KMS-11 (cell line): ENCODE data around the gene WFIKKN1.

ENCODE experiments used
- H2AFZ ChIP-seq: fragments of 200-600 bp; sonication (generic); 2 replicates; pipeline ENCODE4 v1.6.1; 2016; ENCODE audit warnings: antibody characterized with exemption, mixed run types, low read depth
- H3K27ac ChIP-seq: fragments of 200-600 bp; sonication (generic); 2 replicates; pipeline ENCODE4 v1.6.1; 2016; ENCODE audit warnings: mild to moderate bottlenecking, mixed run types
- H3K27me3 ChIP-seq: fragments of 200-600 bp; sonication (generic); 2 replicates; pipeline ENCODE4 v1.6.1; 2017; ENCODE audit warnings: mild to moderate bottlenecking, low read depth, mixed run types, moderate library complexity; ENCODE audit not compliant: insufficient read depth
- H3K36me3 ChIP-seq: fragments of 200-600 bp; sonication (generic); 2 replicates; pipeline ENCODE4 v1.6.1; 2017; ENCODE audit warnings: mild to moderate bottlenecking, mixed run types; ENCODE audit not compliant: insufficient read depth
- H3K4me1 ChIP-seq: fragments of 200-600 bp; sonication (generic); 2 replicates; pipeline ENCODE4 v1.6.1; 2016; ENCODE audit warnings: mild to moderate bottlenecking, low read depth, mixed run types; ENCODE audit not compliant: poor library complexity, severe bottlenecking
- H3K4me2 ChIP-seq: fragments of 200-600 bp; sonication (generic); 2 replicates; pipeline ENCODE4 v1.7.0; 2016; ENCODE audit warnings: mild to moderate bottlenecking, mixed run types
- H3K4me3 ChIP-seq: fragments of 200-600 bp; sonication (generic); IDR thresholded peaks from 2 replicates; pipeline ENCODE4 v1.6.1; 2017; ENCODE audit warnings: low read depth, low read length, mixed read lengths; ENCODE audit not compliant: insufficient read depth
- H3K79me2 ChIP-seq: fragments of 200-600 bp; sonication (generic); 2 replicates; pipeline ENCODE4 v1.6.1; 2016; ENCODE audit warnings: low read depth, mixed run types; ENCODE audit not compliant: insufficient read depth
- H3K9ac ChIP-seq: fragments of 200-600 bp; sonication (generic); 2 replicates; pipeline ENCODE4 v1.6.1; 2016; ENCODE audit warnings: mild to moderate bottlenecking, mixed run types
- H4K20me1 ChIP-seq: fragments of 200-600 bp; sonication (generic); 2 replicates; pipeline ENCODE4 v1.6.1; 2016; ENCODE audit warnings: mild to moderate bottlenecking, mixed run types; ENCODE audit not compliant: insufficient read depth
- TF ChIP-seq, protein P1 (sequence below): fragments of 200-600 bp; sonication (generic); conservative IDR thresholded peaks from 2 replicates; pipeline ENCODE4 v1.6.1; 2017; ENCODE audit warnings: low read depth, mild to moderate bottlenecking, antibody characterized with exemption, low read length, moderate library complexity, mixed read lengths

The WFIKKN1 gene

DNA sequence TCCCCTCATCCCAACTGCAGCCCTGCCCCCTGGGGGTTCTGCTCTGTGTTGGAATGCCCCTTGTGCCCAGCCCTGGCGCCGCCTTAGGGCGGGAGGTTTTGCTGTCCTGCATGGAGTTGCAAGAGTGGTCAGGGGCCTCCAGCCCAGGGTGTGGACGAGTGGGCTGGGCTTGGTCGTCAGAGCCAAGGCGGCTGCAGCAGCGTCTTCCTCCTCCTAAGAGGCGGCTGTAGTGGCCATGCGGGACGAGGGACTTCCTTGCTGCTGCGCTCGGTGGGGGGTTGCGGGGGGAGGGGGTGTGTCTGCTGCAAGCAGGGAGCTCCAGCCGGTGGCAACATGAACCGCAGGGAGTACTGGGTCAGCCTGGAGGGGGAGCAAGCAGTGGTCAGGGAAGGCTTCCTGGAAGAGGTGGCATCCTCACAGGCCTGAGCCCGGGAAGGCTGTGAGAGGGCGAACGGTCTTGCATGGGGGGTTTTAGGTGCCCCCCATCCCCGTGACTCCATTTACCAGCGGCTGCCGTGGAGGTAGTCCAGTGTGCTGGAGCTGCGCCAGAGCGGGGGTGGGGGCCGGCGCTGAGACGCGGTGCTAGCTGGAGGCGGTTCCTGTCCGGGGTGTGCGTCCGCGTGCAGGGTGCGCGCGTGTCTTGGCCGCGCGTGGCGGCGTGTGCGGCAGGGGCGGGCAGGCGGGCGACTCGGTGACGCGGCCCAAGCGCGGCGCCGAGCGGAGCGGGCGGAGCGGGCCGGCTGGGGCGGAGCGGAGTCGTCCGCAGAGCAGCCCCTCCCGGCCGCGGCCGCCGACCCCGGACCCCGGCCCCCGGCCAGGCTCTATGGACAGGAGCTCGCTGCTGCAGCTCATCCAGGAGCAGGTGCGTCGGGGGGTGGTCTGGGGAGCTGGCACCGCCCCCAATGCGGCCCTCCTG is 44.4 kb downstream of the WFIKKN1 start, which contains the start of gene RHBDL1:
Gene RHBDL1 (plus strand): TSS at position 704 of the 916 bp plus-strand sequence. CDS start 120 bp downstream, at position 824.
- Histone ChIP-seq H2AFZ (no peak within 1 kb of the TSS), H3K79me2 (no peaks in the 10 kb centered on the region), H3K27ac (no peak within 1 kb of the TSS), H4K20me1 (no peaks in the 10 kb centered on the region), H3K36me3 (peaks cover 3% of the 10 kb centered on the region; the same call in 1 of the 2 replicates), H3K27me3 (no peaks in the 10 kb centered on the region), H3K9ac (no peak within 1 kb of the TSS), H3K4me1 (no peaks in the 10 kb centered on the region), H3K4me2 (no peak within 1 kb of the TSS), H3K4me3 (no peak within 1 kb of the TSS)
- TF ChIP-seq, protein P1, sequence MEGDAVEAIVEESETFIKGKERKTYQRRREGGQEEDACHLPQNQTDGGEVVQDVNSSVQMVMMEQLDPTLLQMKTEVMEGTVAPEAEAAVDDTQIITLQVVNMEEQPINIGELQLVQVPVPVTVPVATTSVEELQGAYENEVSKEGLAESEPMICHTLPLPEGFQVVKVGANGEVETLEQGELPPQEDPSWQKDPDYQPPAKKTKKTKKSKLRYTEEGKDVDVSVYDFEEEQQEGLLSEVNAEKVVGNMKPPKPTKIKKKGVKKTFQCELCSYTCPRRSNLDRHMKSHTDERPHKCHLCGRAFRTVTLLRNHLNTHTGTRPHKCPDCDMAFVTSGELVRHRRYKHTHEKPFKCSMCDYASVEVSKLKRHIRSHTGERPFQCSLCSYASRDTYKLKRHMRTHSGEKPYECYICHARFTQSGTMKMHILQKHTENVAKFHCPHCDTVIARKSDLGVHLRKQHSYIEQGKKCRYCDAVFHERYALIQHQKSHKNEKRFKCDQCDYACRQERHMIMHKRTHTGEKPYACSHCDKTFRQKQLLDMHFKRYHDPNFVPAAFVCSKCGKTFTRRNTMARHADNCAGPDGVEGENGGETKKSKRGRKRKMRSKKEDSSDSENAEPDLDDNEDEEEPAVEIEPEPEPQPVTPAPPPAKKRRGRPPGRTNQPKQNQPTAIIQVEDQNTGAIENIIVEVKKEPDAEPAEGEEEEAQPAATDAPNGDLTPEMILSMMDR: no peak

DNA sequence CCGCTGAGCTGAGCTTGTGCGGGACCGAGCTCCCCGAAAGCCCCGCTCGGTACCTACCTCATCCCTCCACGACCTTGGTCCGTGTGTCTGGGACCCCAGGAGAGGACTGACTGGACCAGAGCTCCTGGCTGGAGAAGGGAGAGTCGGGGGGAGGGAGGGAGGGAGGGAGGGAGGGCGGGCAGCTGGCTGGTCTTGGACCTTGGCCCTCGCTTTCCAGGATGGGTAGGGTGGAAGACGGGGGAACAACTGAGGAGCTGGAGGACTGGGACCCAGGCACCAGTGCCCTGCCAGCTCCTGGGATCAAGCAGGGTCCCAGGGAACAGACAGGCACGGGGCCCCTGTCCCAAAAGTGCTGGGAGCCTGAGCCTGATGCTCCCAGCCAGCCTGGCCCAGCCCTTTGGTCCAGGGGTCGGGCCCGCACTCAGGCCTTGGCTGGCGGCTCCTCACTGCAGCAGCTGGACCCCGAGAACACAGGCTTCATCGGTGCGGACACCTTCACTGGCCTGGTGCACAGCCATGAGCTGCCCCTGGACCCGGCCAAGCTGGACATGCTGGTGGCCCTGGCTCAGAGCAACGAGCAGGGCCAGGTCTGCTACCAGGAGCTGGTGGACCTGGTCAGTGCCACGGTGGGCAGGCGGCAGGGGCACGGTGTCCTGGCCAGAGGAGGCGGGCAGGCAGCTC is 45.2 kb downstream of the WFIKKN1 start:
- Histone ChIP-seq H3K36me3 (peaks cover 3% of the 10 kb centered on the region; the same call in 1 of the 2 replicates), H4K20me1 (no peaks in the 10 kb centered on the region), H3K27ac (no peak overlapping the region), H3K79me2 (peaks cover 6% of the 10 kb centered on the region), H3K9ac (no peak overlapping the region), H3K4me2 (no peak overlapping the region), H3K27me3 (no peaks in the 10 kb centered on the region), H2AFZ (no peak overlapping the region), H3K4me3 (no peak overlapping the region), H3K4me1 (no peaks in the 10 kb centered on the region)
- TF ChIP-seq, protein P1: no peak

DNA sequence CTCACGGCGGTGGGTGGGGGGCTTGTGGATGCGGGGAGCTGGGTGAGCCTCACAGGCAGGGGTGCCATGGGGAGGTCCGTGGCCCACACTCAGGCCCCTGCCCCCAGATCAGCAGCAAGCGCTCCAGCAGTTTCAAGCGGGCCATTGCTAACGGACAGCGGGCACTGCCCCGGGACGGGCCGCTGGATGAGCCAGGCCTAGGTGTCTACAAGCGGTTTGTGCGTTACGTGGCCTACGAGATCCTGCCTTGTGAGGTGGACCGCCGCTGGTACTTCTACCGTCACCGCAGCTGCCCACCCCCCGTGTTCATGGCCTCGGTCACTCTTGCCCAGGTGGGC is 45.7 kb downstream of the WFIKKN1 start:
- Histone ChIP-seq H3K27ac (no peak overlapping the region), H3K4me2 (no peak overlapping the region), H4K20me1 (no peaks in the 10 kb centered on the region), H3K79me2 (peaks cover 11% of the 10 kb centered on the region), H3K27me3 (no peaks in the 10 kb centered on the region), H3K36me3 (peaks cover 3% of the 10 kb centered on the region; the same call in 1 of the 2 replicates), H3K9ac (no peak overlapping the region), H3K4me3 (no peak overlapping the region), H2AFZ (no peak overlapping the region), H3K4me1 (no peaks in the 10 kb centered on the region)
- TF ChIP-seq, protein P1: no peak

DNA sequence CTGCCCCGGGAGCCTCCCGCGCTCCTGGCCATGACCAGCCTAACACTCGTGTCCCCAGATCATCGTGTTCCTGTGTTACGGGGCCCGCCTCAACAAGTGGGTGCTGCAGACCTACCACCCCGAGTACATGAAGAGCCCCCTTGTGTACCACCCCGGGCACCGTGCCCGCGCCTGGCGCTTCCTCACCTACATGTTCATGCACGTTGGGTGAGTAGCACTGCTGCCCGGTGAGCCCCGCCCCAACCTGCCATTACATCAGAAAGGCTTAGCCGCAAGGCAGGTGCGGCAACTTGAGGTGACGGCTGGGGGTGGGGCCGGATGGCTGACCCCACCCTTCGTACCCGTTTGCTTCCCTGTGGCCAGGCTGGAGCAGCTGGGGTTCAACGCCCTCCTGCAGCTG is 46.1 kb downstream of the WFIKKN1 start:
- Histone ChIP-seq H3K9ac (no peak overlapping the region), H4K20me1 (no peaks in the 10 kb centered on the region), H3K27me3 (no peaks in the 10 kb centered on the region), H3K4me2 (no peak overlapping the region), H3K4me3 (no peak overlapping the region), H3K79me2 (peaks cover 14% of the 10 kb centered on the region), H3K27ac (no peak overlapping the region), H3K36me3 (peaks cover 3% of the 10 kb centered on the region; the same call in 1 of the 2 replicates), H3K4me1 (no peaks in the 10 kb centered on the region), H2AFZ (no peak overlapping the region)
- TF ChIP-seq, protein P1: no peak
